ENCODE data around the gene RPIA. TPM values are rescaled to one million over a fixed set of nuclear protein-coding genes. Genes with fewer than 3 reads are reported as not detected.

The RPIA gene
- total RNA-seq, 4 donors from 2014 or later: 6.5 to 17.6 (median 11.0) TPM

GRCh38 chr2:88693911-88694414, 2.5 kb downstream of the RPIA start:
- Histone ChIP-seq H3K27me3 (no peaks in the 10 kb centered on the region), H3K27ac (peak overlapping the region; percentile 5 to 92 (median 72)), H3K4me1 (peaks cover 17 to 83% (median 18%) of the 10 kb centered on the region in 3 donors), H3K36me3 (peaks cover 0 to 2% (median 0%) of the 10 kb centered on the region in 3 donors), H3K9me3 (no peaks in the 10 kb centered on the region), H3K4me3 (no peak overlapping the region)
- no peak for DNase-seq
- 59 to 100% methylated on average over 2 to 3 of the region's 3 CpGs for WGBS, 2 donors
- intact Hi-C loops (cut with DNase I): no loop called here
- no peak for TF ChIP-seq CTCF (IDR thresholded peaks at IDR 0.05)
- no peak for TF ChIP-seq POLR2A (IDR thresholded peaks at IDR 0.05)

GRCh38 chr2:88696611-88697010, 5.1 kb downstream of the RPIA start:
- H3K9me3 ChIP-seq: no peaks in the 10 kb centered on the region
- H3K27ac ChIP-seq: no peak overlapping the region
- H3K4me1 ChIP-seq: peaks cover 10 to 84% (median 11%) of the 10 kb centered on the region in 3 donors
- intact Hi-C loops (cut with DNase I): no loop called here
- TF ChIP-seq POLR2A (IDR thresholded peaks at IDR 0.05) (no peak), CTCF (IDR thresholded peaks at IDR 0.05) (no peak)
- 86 to 87% methylated on average over 3 of the region's 3 CpGs for WGBS, 2 donors
- no peaks in the 10 kb centered on the region for H3K27me3 ChIP-seq
- no peak overlapping the region for H3K4me3 ChIP-seq
- H3K36me3 ChIP-seq: peaks cover 0 to 27% (median 0%) of the 10 kb centered on the region in 3 donors
- no peak for DNase-seq

GRCh38 chr2:88697370-88698026, 6.0 kb downstream of the RPIA start:
- intact Hi-C loops (cut with DNase I): no loop called here
- Histone ChIP-seq H3K4me1 (peaks cover 6 to 78% (median 11%) of the 10 kb centered on the region in 3 donors), H3K36me3 (peaks cover 0 to 31% (median 0%) of the 10 kb centered on the region in 3 donors), H3K4me3 (no peak overlapping the region), H3K27me3 (no peaks in the 10 kb centered on the region), H3K9me3 (no peaks in the 10 kb centered on the region), H3K27ac (peak overlapping the region in 2 of 4 donors; percentile 10 to 76)
- DNase-seq: no peak
- no peak for TF ChIP-seq CTCF (IDR thresholded peaks at IDR 0.05)
- TF ChIP-seq POLR2A (IDR thresholded peaks at IDR 0.05): no peak
- 68 to 69% methylated on average over 3 of the region's 3 CpGs for WGBS, 2 donors

GRCh38 chr2:88698027-88698413, 6.5 kb downstream of the RPIA start:
- 90 to 95% methylated on average over 2 of the region's 2 CpGs for WGBS, 2 donors
- TF ChIP-seq POLR2A (IDR thresholded peaks at IDR 0.05): no peak
- TF ChIP-seq CTCF (IDR thresholded peaks at IDR 0.05): no peak
- no peaks in the 10 kb centered on the region for H3K27me3 ChIP-seq
- intact Hi-C loops (cut with DNase I): no loop called here
- no peak overlapping the region for H3K4me3 ChIP-seq
- H3K36me3 ChIP-seq: peaks cover 0 to 37% (median 0%) of the 10 kb centered on the region in 3 donors
- peaks cover under 1 to 73% (median 8%) of the 10 kb centered on the region in 3 donors for H3K4me1 ChIP-seq
- H3K9me3 ChIP-seq: no peaks in the 10 kb centered on the region
- no peak for DNase-seq
- peak overlapping the region in 2 of 4 donors; percentile 62 to 76 for H3K27ac ChIP-seq

GRCh38 chr2:88698498-88699233, 7.2 kb downstream of the RPIA start:
- no peak overlapping the region for H3K4me3 ChIP-seq
- H3K27me3 ChIP-seq: no peaks in the 10 kb centered on the region
- peaks cover 0 to 43% (median 0%) of the 10 kb centered on the region in 3 donors for H3K36me3 ChIP-seq
- no peak for TF ChIP-seq CTCF (IDR thresholded peaks at IDR 0.05)
- no peak for TF ChIP-seq POLR2A (IDR thresholded peaks at IDR 0.05)
- H3K9me3 ChIP-seq: no peaks in the 10 kb centered on the region
- H3K4me1 ChIP-seq: peaks cover 0 to 66% (median 1%) of the 10 kb centered on the region in 3 donors
- WGBS, 2 donors: 79 to 80% methylated on average over 3 of the region's 3 CpGs
- intact Hi-C loops (cut with DNase I): no loop called here
- peak overlapping the region in 3 of 4 donors; percentile 61 to 76 (median 62) for H3K27ac ChIP-seq
- DNase-seq: no peak
